T-cell (primary cell): ENCODE results near the gene CCDC27. TPM values are rescaled to one million over a fixed set of nuclear protein-coding genes. Genes with fewer than 3 reads are reported as not detected.

ENCODE experiments used
- ATAC-seq, 4 experiments: fragments of 200-7000 bp in 3 of 4; fragments of 150-1000 bp in 1 of 4; cut with Tn5 transposase; replicated peaks in 1 of 4; 1 replicate in 3 of 4; 2 replicates in 1 of 4; pipeline ENCODE4 v1.10.0; 2021; ENCODE audit warnings: moderate library complexity in 3 of 4, mild to moderate bottlenecking in 2 of 4, moderate number of reproducible peaks in 1 of 4
- CTCF ChIA-PET, 2 donors: fragments of 300-600 bp; sonication (Branson Sonifier 250); formaldehyde crosslinking; loops; one replicate each; lab custom pipeline; 2022; ENCODE audit warnings: antibody characterized with exemption in 2 of 2; lab: Charles Lee
- POLR2A ChIA-PET, 2 donors: fragments of 300-600 bp; sonication (Branson Sonifier 250); formaldehyde crosslinking; loops; one replicate each; lab custom pipeline; 2022; ENCODE audit warnings: antibody characterized with exemption in 2 of 2; lab: Charles Lee
- DNase-seq, 35 experiments: peaks; one replicate each; pipeline versions ENCODE4 v3.0.0 to v3.0.0-alpha.2; 2013 to 2023
- H3K27ac ChIP-seq: one replicate; pipeline ENCODE4 v1.5.1; 2013; ENCODE audit warnings: low read length
- H3K27me3 ChIP-seq, 2 experiments: replicated peaks in 1 of 2; 1 replicate in 1 of 2; 2 replicates in 1 of 2; pipeline versions ENCODE4 v1.6.1 to v1.7.0; 2013; ENCODE audit warnings: low read length in 1 of 2, mixed read lengths in 1 of 2; ENCODE audit not compliant: control insufficient read depth in 2 of 2, insufficient read depth in 2 of 2; ENCODE audit errors: extremely low read depth in 1 of 2
- H3K36me3 ChIP-seq, 2 donors: 1 replicate in 1 of 2; 2 replicates in 1 of 2; pipeline versions ENCODE4 v1.6.1 to v1.7.0; 2013; ENCODE audit warnings: low read length in 1 of 2; ENCODE audit not compliant: control insufficient read depth in 2 of 2, insufficient read depth in 1 of 2; ENCODE audit errors: extremely low read depth in 1 of 2
- H3K4me1 ChIP-seq, 2 experiments: 1 replicate in 1 of 2; 2 replicates in 1 of 2; pipeline versions ENCODE4 v1.6.1 to v1.7.0; 2013; ENCODE audit warnings: low read length in 2 of 2, mixed read lengths in 1 of 2; ENCODE audit not compliant: insufficient read depth in 2 of 2, control insufficient read depth in 1 of 2; ENCODE audit errors: extremely low read depth in 1 of 2
- H3K4me3 ChIP-seq, 2 donors: 1 replicate in 1 of 2; 2 replicates in 1 of 2; pipeline versions ENCODE4 v1.5.1 to v1.7.0; 2013; ENCODE audit warnings: mild to moderate bottlenecking in 2 of 2, low read length in 1 of 2, moderate library complexity in 1 of 2; ENCODE audit not compliant: control insufficient read depth in 1 of 2; ENCODE audit errors: extremely low read depth in 1 of 2
- H3K9me3 ChIP-seq: 2 replicates; pipeline ENCODE4 v1.7.0; 2013
- H3K27ac Mint-ChIP-seq, 2 donors: one replicate each; pipeline ENCODE4 v1.8.0; 2020 to 2021; ENCODE audit warnings: mild to moderate bottlenecking in 2 of 2, mixed read lengths in 2 of 2
- H3K27me3 Mint-ChIP-seq, 2 donors: one replicate each; pipeline ENCODE4 v1.8.0; 2021 to 2022; ENCODE audit warnings: mixed read lengths in 2 of 2
- H3K36me3 Mint-ChIP-seq: one replicate; pipeline ENCODE4 v1.8.0; 2021; ENCODE audit warnings: mixed read lengths
- H3K4me1 Mint-ChIP-seq, 3 donors: one replicate each; pipeline ENCODE4 v1.8.0; 2020 to 2022; ENCODE audit warnings: mixed read lengths in 3 of 3, mild to moderate bottlenecking in 1 of 3
- H3K4me3 Mint-ChIP-seq, 3 donors: one replicate each; pipeline ENCODE4 v1.8.0; 2020 to 2022; ENCODE audit warnings: mild to moderate bottlenecking in 3 of 3, mixed read lengths in 3 of 3, moderate library complexity in 3 of 3
- H3K9me3 Mint-ChIP-seq, 3 donors: one replicate each; pipeline ENCODE4 v1.8.0; 2020 to 2022; ENCODE audit warnings: mixed read lengths in 3 of 3
- WGBS: methylation state at CpG from one replicate; pipeline ENCODE4 v1.1.5; 2013; ENCODE audit warnings: missing lambda C conversion rate; ENCODE audit not compliant: insufficient coverage; 5-methylcytosine and 5-hydroxymethylcytosine counted together
- total RNA-seq, 35 experiments: library from RNA in 6 of 35; stranded (reverse) in 6 of 35; fragments of 120-200 nt in 1 of 35; gene quantifications; one replicate each; pipeline versions ENCODE4 v1.2.1 to v1.2.4 and lab custom pipeline; 2013 to 2026

The CCDC27 gene
- total RNA-seq, 5 donors from 2014 or later (not counting 1 experiment from before 2014, with no cell fraction given) = not detected

- ChIA-PET CTCF (no interaction called here), POLR2A (no interaction called here)
- ATAC-seq (no peak), DNase-seq (no peak)
- peak overlapping the region; percentile 21 to 74 (median 41) for H3K4me3 Mint-ChIP-seq
- H3K27ac ChIP-seq = no peak overlapping the region
- peaks cover 0 to 42% of the 10 kb centered on the region in 2 experiments for H3K27me3 ChIP-seq
- no peaks in the 10 kb centered on the region for H3K9me3 Mint-ChIP-seq
- no peak overlapping the region for H3K27ac Mint-ChIP-seq
- H3K36me3 ChIP-seq = no peaks in the 10 kb centered on the region
- WGBS = 94% methylated on average over 9 of the region's 16 CpGs
- peaks cover 7 to 27% of the 10 kb centered on the region in 2 experiments for H3K4me1 ChIP-seq
- H3K4me1 Mint-ChIP-seq = peaks cover 4 to 18% (median 6%) of the 10 kb centered on the region in 3 donors
- peaks cover 0 to 12% of the 10 kb centered on the region in 2 donors for H3K27me3 Mint-ChIP-seq
- no peaks in the 10 kb centered on the region for H3K36me3 Mint-ChIP-seq
- no peak overlapping the region for H3K4me3 ChIP-seq
- H3K9me3 ChIP-seq = no peaks in the 10 kb centered on the region
These were observed 18.0 kb downstream of the CCDC27 start for GRCh38 chr1:3770047-3770765.

GRCh38 chr1:3771108-3772026 is 19.1 kb downstream of the CCDC27 start:
- ChIA-PET CTCF (interaction anchor here in 1 of 2 donors (0.5 kb wide), 1 partner anchor 1002 kb away, joined by 3 read pairs; no protein-coding TSS in a partner anchor), POLR2A (no interaction called here)
- H3K9me3 Mint-ChIP-seq = no peaks in the 10 kb centered on the region
- Histone ChIP-seq H3K27ac (no peak overlapping the region), H3K4me3 (peak overlapping the region; percentile 47 to 63), H3K36me3 (no peaks in the 10 kb centered on the region), H3K4me1 (peaks cover 7 to 33% of the 10 kb centered on the region in 2 experiments), H3K9me3 (no peaks in the 10 kb centered on the region), H3K27me3 (peaks cover 0 to 41% of the 10 kb centered on the region in 2 experiments)
- ATAC-seq (no peak), DNase-seq (no peak)
- no peaks in the 10 kb centered on the region for H3K36me3 Mint-ChIP-seq
- peaks cover 9 to 22% (median 12%) of the 10 kb centered on the region in 3 donors for H3K4me1 Mint-ChIP-seq
- peak overlapping the region in 1 of 2 donors; percentile 6 for H3K27ac Mint-ChIP-seq
- WGBS = 66% methylated on average over 19 of the region's 32 CpGs
- H3K4me3 Mint-ChIP-seq = peak overlapping the region; percentile 67 to 74 (median 68)
- peaks cover 0 to 7% of the 10 kb centered on the region in 2 donors for H3K27me3 Mint-ChIP-seq

GRCh38 chr1:3772027-3772714 is 19.9 kb downstream of the CCDC27 start:
- Mint-ChIP-seq H3K4me1 (peaks cover 9 to 22% (median 12%) of the 10 kb centered on the region in 3 donors), H3K27me3 (peaks cover 0 to 4% of the 10 kb centered on the region in 2 donors), H3K4me3 (peak overlapping the region; percentile 67 to 74 (median 68)), H3K27ac (peak overlapping the region in 1 of 2 donors; percentile 6), H3K9me3 (no peaks in the 10 kb centered on the region), H3K36me3 (no peaks in the 10 kb centered on the region)
- no peak overlapping the region for H3K27ac ChIP-seq
- ChIA-PET CTCF (interaction anchor here in 1 of 2 donors (0.5 kb wide), 1 partner anchor 1002 kb away, joined by 3 read pairs; no protein-coding TSS in a partner anchor), POLR2A (no interaction called here)
- ATAC-seq = peak; percentile 74 to 85 (median 80)
- H3K27me3 ChIP-seq = peaks cover 0 to 36% of the 10 kb centered on the region in 2 experiments
- under 1% methylated on average over 36 of the region's 61 CpGs for WGBS
- H3K36me3 ChIP-seq = no peaks in the 10 kb centered on the region
- H3K9me3 ChIP-seq = no peaks in the 10 kb centered on the region
- peaks cover 7 to 33% of the 10 kb centered on the region in 2 experiments for H3K4me1 ChIP-seq
- DNase-seq = peak; percentile 62 to 89 (median 76)
- H3K4me3 ChIP-seq = peak overlapping the region; percentile 47 to 63

GRCh38 chr1:3772715-3773571 is 20.7 kb downstream of the CCDC27 start, which contains the start of gene SMIM1:
Gene SMIM1, plus strand, starts transcription at chr1:3772749. Its CDS starts 2,625 bp downstream, at chr1:3775374.
- ChIA-PET POLR2A (no interaction called here), CTCF (no interaction called here)
- H3K36me3 Mint-ChIP-seq = no peaks in the 10 kb centered on the region
- Histone ChIP-seq H3K36me3 (no peaks in the 10 kb centered on the region), H3K27ac (no peak within 1 kb of the TSS), H3K9me3 (no peaks in the 10 kb centered on the region), H3K27me3 (peaks cover 0 to 30% of the 10 kb centered on the region in 2 experiments), H3K4me1 (peaks cover 7 to 33% of the 10 kb centered on the region in 2 experiments), H3K4me3 (peak within 1 kb of the TSS; percentile 47 to 63)
- ATAC-seq (no peak), DNase-seq (peak in 1 of 35 experiments; percentile 23)
- no peaks in the 10 kb centered on the region for H3K9me3 Mint-ChIP-seq
- peak within 1 kb of the TSS; percentile 67 to 74 (median 68) for H3K4me3 Mint-ChIP-seq
- WGBS = 17% methylated on average over 47 of the region's 55 CpGs
- H3K4me1 Mint-ChIP-seq = peaks cover 9 to 22% (median 12%) of the 10 kb centered on the region in 3 donors
- peak within 1 kb of the TSS in 1 of 2 donors; percentile 48 for H3K27ac Mint-ChIP-seq
- H3K27me3 Mint-ChIP-seq = no peaks in the 10 kb centered on the region

- H3K27ac Mint-ChIP-seq = no peak overlapping the region
- peaks cover 9 to 22% (median 12%) of the 10 kb centered on the region in 3 donors for H3K4me1 Mint-ChIP-seq
- CTCF ChIA-PET = no interaction called here
These were observed 21.5 kb downstream of the CCDC27 start for GRCh38 chr1:3773572-3774275.

More at GRCh38 chr1:3773572-3774275, 21.5 kb downstream of the CCDC27 start:
- POLR2A ChIA-PET = no interaction called here
- Histone ChIP-seq H3K9me3 (no peaks in the 10 kb centered on the region), H3K27me3 (peaks cover 0 to 23% of the 10 kb centered on the region in 2 experiments), H3K36me3 (peaks cover 0 to 3% of the 10 kb centered on the region in 2 donors), H3K27ac (no peak overlapping the region), H3K4me3 (no peak overlapping the region), H3K4me1 (peaks cover 7 to 33% of the 10 kb centered on the region in 2 experiments)
- Mint-ChIP-seq H3K4me3 (peak overlapping the region; percentile 13 to 74 (median 63)), H3K9me3 (no peaks in the 10 kb centered on the region), H3K27me3 (no peaks in the 10 kb centered on the region), H3K36me3 (peaks cover 4% of the 10 kb centered on the region)
- WGBS = 96% methylated on average over 11 of the region's 16 CpGs
- ATAC-seq (no peak), DNase-seq (no peak)
